CD14-positive monocyte (primary cell): Measurements from ENCODE around the gene HIF3A. TPM values are rescaled to one million over a fixed set of nuclear protein-coding genes. Genes with fewer than 3 reads are reported as not detected.

Experiments used
- DNase-seq, 3 donors: peaks; one replicate each; pipeline ENCODE4 v3.0.0-alpha.2; 2011 to 2022
- H2AFZ ChIP-seq: 2 replicates; pipeline ENCODE4 v1.6.0; 2012; ENCODE audit warnings: mild to moderate bottlenecking, low read depth, low read length, inconsistent platforms; ENCODE audit not compliant: insufficient read depth, poor library complexity, severe bottlenecking
- H3K27ac ChIP-seq, 2 donors: 1 replicate in 1 of 2; 2 replicates in 1 of 2; pipeline ENCODE4 v1.5.1; 2012 to 2013; ENCODE audit warnings: low read length in 2 of 2, control low read depth in 1 of 2, inconsistent platforms in 1 of 2, low read depth in 1 of 2, mild to moderate bottlenecking in 1 of 2
- H3K27me3 ChIP-seq, 2 donors: one replicate each; pipeline versions ENCODE4 v1.6.0 to v1.6.1; 2011 to 2013; ENCODE audit warnings: low read length in 2 of 2; ENCODE audit not compliant: control insufficient read depth in 2 of 2, insufficient read depth in 2 of 2
- H3K36me3 ChIP-seq, 2 donors: replicated peaks in 1 of 2; 1 replicate in 1 of 2; 2 replicates in 1 of 2; pipeline versions ENCODE4 v1.5.1 to v1.6.1; 2012 to 2013; ENCODE audit warnings: low read length in 2 of 2, control low read depth in 1 of 2, inconsistent platforms in 1 of 2, mild to moderate bottlenecking in 1 of 2; ENCODE audit not compliant: insufficient read depth in 2 of 2, control insufficient read depth in 1 of 2
- H3K4me1 ChIP-seq, 2 donors: 1 replicate in 1 of 2; 2 replicates in 1 of 2; pipeline versions ENCODE4 v1.5.1 to v1.6.1; 2012 to 2013; ENCODE audit warnings: low read length in 2 of 2, control low read depth in 1 of 2, inconsistent platforms in 1 of 2, mild to moderate bottlenecking in 1 of 2, moderate library complexity in 1 of 2; ENCODE audit not compliant: insufficient read depth in 2 of 2, control insufficient read depth in 1 of 2
- H3K4me2 ChIP-seq: replicated peaks from 2 replicates; pipeline ENCODE3; 2012; ENCODE audit warnings: low read length, moderate library complexity, mild to moderate bottlenecking; ENCODE audit not compliant: poor library complexity, severe bottlenecking; ENCODE audit errors: extremely low read depth
- H3K4me3 ChIP-seq, 3 experiments: fragments of 200-600 bp in 1 of 3; sonication (generic) in 1 of 3; replicated peaks in 1 of 3; 1 replicate in 2 of 3; 2 replicates in 1 of 3; pipeline ENCODE4 v1.5.1; 2011 to 2013; ENCODE audit warnings: low read length in 3 of 3, mild to moderate bottlenecking in 3 of 3, control low read depth in 2 of 3, low read depth in 2 of 3, inconsistent platforms in 1 of 3, moderate library complexity in 1 of 3
- H3K79me2 ChIP-seq: 2 replicates; pipeline ENCODE4 v1.6.0; 2012; ENCODE audit warnings: mild to moderate bottlenecking, control low read depth, inconsistent platforms, low read length, moderate library complexity; ENCODE audit not compliant: insufficient read depth
- H3K9ac ChIP-seq: 2 replicates; pipeline ENCODE4 v1.6.0; 2017; ENCODE audit warnings: low read length, mild to moderate bottlenecking; ENCODE audit not compliant: insufficient read depth, poor library complexity, severe bottlenecking
- H3K9me3 ChIP-seq, 2 donors: replicated peaks in 1 of 2; 1 replicate in 1 of 2; 2 replicates in 1 of 2; pipeline versions ENCODE4 v1.5.1 to v1.6.1; 2012 to 2013; ENCODE audit warnings: low read length in 2 of 2, control low read depth in 1 of 2; ENCODE audit not compliant: control insufficient read depth in 1 of 2, insufficient read depth in 1 of 2
- H4K20me1 ChIP-seq: 2 replicates; pipeline ENCODE4 v1.6.0; 2012; ENCODE audit warnings: mild to moderate bottlenecking, low read length, control low read depth, moderate library complexity; ENCODE audit not compliant: insufficient read depth
- H3K27ac Mint-ChIP-seq, 7 donors: one replicate each; pipeline ENCODE4 v1.8.0; 2020; ENCODE audit warnings: mild to moderate bottlenecking in 7 of 7, mixed read lengths in 7 of 7, moderate library complexity in 6 of 7, inconsistent platforms in 2 of 7
- H3K27me3 Mint-ChIP-seq, 3 donors: one replicate each; pipeline ENCODE4 v1.8.0; 2021 to 2022; ENCODE audit warnings: low read depth in 3 of 3, mild to moderate bottlenecking in 3 of 3, mixed read lengths in 3 of 3, moderate library complexity in 3 of 3, inconsistent platforms in 1 of 3
- H3K36me3 Mint-ChIP-seq, 2 donors: one replicate each; pipeline ENCODE4 v1.8.0; 2020; ENCODE audit warnings: mixed read lengths in 2 of 2, inconsistent platforms in 1 of 2, mild to moderate bottlenecking in 1 of 2
- H3K4me1 Mint-ChIP-seq: one replicate; pipeline ENCODE4 v1.8.0; 2020; ENCODE audit warnings: mild to moderate bottlenecking, mixed read lengths
- H3K4me3 Mint-ChIP-seq, 2 donors: one replicate each; pipeline ENCODE4 v1.8.0; 2020; ENCODE audit warnings: mild to moderate bottlenecking in 2 of 2, mixed read lengths in 2 of 2, moderate library complexity in 1 of 2
- H3K9me3 Mint-ChIP-seq, 7 donors: one replicate each; pipeline ENCODE4 v1.8.0; 2020 to 2022; ENCODE audit warnings: mixed read lengths in 7 of 7, mild to moderate bottlenecking in 6 of 7, moderate library complexity in 6 of 7, inconsistent platforms in 2 of 7
- CTCF ChIP-seq: fragments of 200-600 bp; IDR thresholded peaks from one replicate; pipeline ENCODE4 v1.8.0; 2022; ENCODE audit warnings: antibody characterized with exemption, mild to moderate bottlenecking
- WGBS: methylation state at CpG from one replicate; pipeline ENCODE4 v1.1.5; 2013; ENCODE audit warnings: missing lambda C conversion rate; ENCODE audit not compliant: insufficient coverage; 5-methylcytosine and 5-hydroxymethylcytosine counted together
- intact Hi-C, 2 donors: fragments of 100-400 bp; cut with micrococcal nuclease; formaldehyde crosslinking; loops; one replicate each; pipeline versions ENCODE4 v1.15.0 to v1.15.1; 2023
- polyA plus RNA-seq, 3 donors: library from polyadenylated mRNA; depleted of rRNA in 1 of 3; unstranded in 2 of 3; stranded (reverse) in 1 of 3; fragments of 300-500 nt in 2 of 3; fragments of >200 nt in 1 of 3; fragmentation: Illumina TruSeq in 2 of 3; gene quantifications; 1 replicate in 2 of 3; 2 replicates in 1 of 3; pipeline ENCODE4 v1.2.3, GENCODE V29; 2012 to 2021

The HIF3A gene
- polyA plus RNA-seq, 3 donors: not detected

DNA sequence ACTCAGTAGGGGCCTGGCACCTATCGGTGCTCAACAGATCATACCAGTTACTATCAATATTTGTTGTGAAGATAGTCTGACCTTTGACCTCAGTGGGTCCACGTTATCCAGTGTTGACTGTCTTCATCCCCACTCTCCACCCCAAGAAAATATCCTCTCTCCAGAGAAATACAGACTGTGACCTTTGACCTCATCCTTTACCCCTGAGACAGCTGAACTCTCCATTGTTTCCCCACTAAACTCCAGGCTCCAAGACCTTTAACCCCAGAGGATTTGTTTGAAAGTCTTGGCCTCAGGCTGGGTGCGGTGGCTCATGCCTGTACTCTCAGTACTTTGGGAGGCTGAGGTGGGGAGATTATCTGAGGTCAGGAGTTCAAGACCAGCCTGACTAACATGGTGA is 27.4 kb downstream of the HIF3A start:
- H3K27me3 ChIP-seq: no peaks in the 10 kb centered on the region
- no peak overlapping the region for H2AFZ ChIP-seq
- Mint-ChIP-seq H3K4me1 (no peaks in the 10 kb centered on the region), H3K27ac (no peak overlapping the region), H3K9me3 (peaks cover 26 to 41% (median 35%) of the 10 kb centered on the region in 7 donors), H3K36me3 (no peaks in the 10 kb centered on the region), H3K27me3 (peaks cover 0 to 8% (median 0%) of the 10 kb centered on the region in 3 donors), H3K4me3 (no peak overlapping the region)
- H3K36me3 ChIP-seq: no peaks in the 10 kb centered on the region
- no peak overlapping the region for H3K9ac ChIP-seq
- 100% methylated on average over 1 of the region's 3 CpGs for WGBS
- H3K4me1 ChIP-seq: no peaks in the 10 kb centered on the region
- DNase-seq: no peak
- H3K9me3 ChIP-seq: peaks cover 32% of the 10 kb centered on the region in 2 donors
- no peaks in the 10 kb centered on the region for H4K20me1 ChIP-seq
- intact Hi-C loops: no loop called here
- no peak overlapping the region for H3K27ac ChIP-seq
- H3K79me2 ChIP-seq: no peaks in the 10 kb centered on the region
- H3K4me3 ChIP-seq: no peak overlapping the region
- no peak overlapping the region for H3K4me2 ChIP-seq
- TF ChIP-seq CTCF: no peak

DNA sequence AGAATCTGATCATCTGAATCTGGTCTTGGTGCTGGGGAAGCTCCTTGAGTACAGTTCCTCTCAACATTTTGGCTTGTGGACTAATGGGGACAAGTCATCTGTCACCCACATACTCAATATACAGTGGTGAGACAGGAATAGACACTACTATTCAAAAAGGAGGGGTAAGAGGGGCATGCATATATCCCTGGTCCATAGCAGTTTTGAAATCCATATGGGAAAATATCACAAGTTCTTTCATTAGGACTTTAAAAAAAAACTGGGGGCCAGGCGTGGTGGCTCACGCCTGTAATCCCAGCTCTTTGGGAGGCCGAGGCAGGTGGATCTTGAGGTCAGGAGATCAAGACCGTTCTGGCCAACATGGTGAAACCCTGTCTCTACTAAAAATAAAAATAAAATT is 29.8 kb downstream of the HIF3A start:
- Histone ChIP-seq H3K27me3 (no peaks in the 10 kb centered on the region), H3K79me2 (no peaks in the 10 kb centered on the region), H4K20me1 (no peaks in the 10 kb centered on the region), H3K4me1 (no peaks in the 10 kb centered on the region), H3K9ac (no peak overlapping the region), H3K36me3 (no peaks in the 10 kb centered on the region), H3K9me3 (peaks cover 33 to 34% of the 10 kb centered on the region in 2 donors), H3K27ac (no peak overlapping the region), H3K4me2 (no peak overlapping the region), H2AFZ (no peak overlapping the region), H3K4me3 (no peak overlapping the region)
- H3K36me3 Mint-ChIP-seq: no peaks in the 10 kb centered on the region
- H3K4me1 Mint-ChIP-seq: no peaks in the 10 kb centered on the region
- H3K27ac Mint-ChIP-seq: no peak overlapping the region
- H3K9me3 Mint-ChIP-seq: peaks cover 33 to 47% (median 39%) of the 10 kb centered on the region in 7 donors
- WGBS: 100% methylated on average over 2 of the region's 4 CpGs
- no peak for DNase-seq
- peaks cover 6 to 8% (median 8%) of the 10 kb centered on the region in 3 donors for H3K27me3 Mint-ChIP-seq
- H3K4me3 Mint-ChIP-seq: no peak overlapping the region
- intact Hi-C loops: no loop called here
- no peak for TF ChIP-seq CTCF
